Peyer's patch (tissue), 4 donors: ENCODE measurements around the gene SMIM20. TPM values are rescaled to one million over a fixed set of nuclear protein-coding genes. Genes with fewer than 3 reads are reported as not detected.
A peak's percentile ranks its signal among the peaks of the same experiment; 100 is the strongest.
"Not testable (repeated sequence)": the region's sequence is repeated elsewhere in the genome, so short reads cannot be mapped to it uniquely, and the experiment has no call there.

Source experiments
- DNase-seq, 3 donors: peaks; one replicate each; pipeline ENCODE4 v3.0.0-alpha.2; 2017 to 2019
- H3K27ac ChIP-seq, 4 donors: fragments of 200-600 bp; sonication (generic); one replicate each; pipeline ENCODE4 v1.5.1; 2016 to 2019
- H3K27me3 ChIP-seq, 2 donors: fragments of 200-600 bp; sonication (generic); one replicate each; pipeline ENCODE4 v1.5.1; 2019
- H3K36me3 ChIP-seq, 3 donors: fragments of 200-600 bp; sonication (generic); one replicate each; pipeline ENCODE4 v1.5.1; 2016 to 2019
- H3K4me1 ChIP-seq, 4 donors: fragments of 200-600 bp; sonication (generic); one replicate each; pipeline ENCODE4 v1.5.1; 2016 to 2019
- H3K4me3 ChIP-seq, 4 donors: fragments of 200-600 bp; sonication (generic); 1 replicate in 3 of 4; 2 replicates in 1 of 4; pipeline ENCODE4 v1.5.1; 2016 to 2019; ENCODE audit warnings: mild to moderate bottlenecking in 1 of 4
- H3K9me3 ChIP-seq, 4 donors: fragments of 200-600 bp; sonication (generic); one replicate each; pipeline ENCODE4 v1.5.1; 2016 to 2019; ENCODE audit warnings: mild to moderate bottlenecking in 1 of 4
- CTCF ChIP-seq, 6 experiments: fragments of 450-650 bp in 4 of 6; fragments of 200-600 bp in 2 of 6; sonication (generic) in 1 of 6; IDR thresholded peaks; one replicate each; pipeline ENCODE4 v1.5.1; 2017 to 2019; ENCODE audit warnings: antibody characterized with exemption in 6 of 6, mild to moderate bottlenecking in 3 of 6, moderate library complexity in 1 of 6
- POLR2A ChIP-seq, 2 donors: fragments of 450-650 bp; IDR thresholded peaks; one replicate each; pipeline ENCODE4 v1.5.1; 2017; ENCODE audit warnings: antibody characterized with exemption in 2 of 2, mild to moderate bottlenecking in 2 of 2, moderate library complexity in 2 of 2
- total RNA-seq, 4 donors: library from RNA; depleted of rRNA; stranded (reverse); fragments of >200 nt; gene quantifications; one replicate each; pipeline ENCODE4 v1.1.0, GENCODE V29; 2016

Gene SMIM20
- total RNA-seq, 4 donors from 2014 or later: 11.6 to 55.7 (median 31.3) TPM

DNA sequence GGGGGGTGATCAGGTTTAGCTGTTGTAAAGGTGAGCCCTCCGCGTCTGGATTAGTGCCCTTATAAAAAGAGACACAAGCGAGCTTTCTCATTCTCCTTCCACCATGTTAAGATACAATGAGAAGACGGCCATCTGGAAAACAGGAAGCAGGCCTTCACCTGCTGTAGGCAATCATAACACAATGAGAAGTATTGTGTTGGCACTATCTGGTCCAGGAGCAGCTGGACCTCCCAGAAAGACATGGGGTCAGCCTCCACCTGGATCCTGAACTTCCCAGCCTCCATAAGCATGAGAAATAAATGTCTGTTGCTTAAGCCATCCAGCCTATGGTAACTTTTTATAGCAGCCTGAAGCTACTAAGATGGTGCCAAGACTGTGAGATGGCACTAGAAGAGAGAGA, 8.6 kb upstream of the SMIM20 start:
- no peaks in the 10 kb centered on the region for H3K36me3 ChIP-seq
- H3K27ac ChIP-seq: peak overlapping the region in 2 of 4 donors; percentile 63 to 72
- no peak overlapping the region for H3K4me3 ChIP-seq
- TF ChIP-seq CTCF (IDR thresholded peaks at IDR 0.05): no peak
- TF ChIP-seq POLR2A (IDR thresholded peaks at IDR 0.05): no peak
- no peaks in the 10 kb centered on the region for H3K27me3 ChIP-seq
- H3K9me3 ChIP-seq: no peaks in the 10 kb centered on the region
- DNase-seq: no peak
- H3K4me1 ChIP-seq: peaks cover 0 to 8% (median 4%) of the 10 kb centered on the region in 4 donors

- not testable (repeated sequence) for H3K36me3 ChIP-seq, H3K9me3 ChIP-seq, H3K4me3 ChIP-seq, H3K27ac ChIP-seq, DNase-seq, H3K4me1 ChIP-seq, H3K27me3 ChIP-seq
Measured at GRCh38 chr4:25906113-25906512, 7.9 kb upstream of the SMIM20 start.

GRCh38 chr4:25908491-25908901, 5.5 kb upstream of the SMIM20 start:
- Histone ChIP-seq H3K4me1 (peaks cover 4 to 15% (median 5%) of the 10 kb centered on the region in 4 donors), H3K27me3 (no peaks in the 10 kb centered on the region), H3K4me3 (no peak overlapping the region), H3K36me3 (no peaks in the 10 kb centered on the region), H3K9me3 (no peaks in the 10 kb centered on the region), H3K27ac (no peak overlapping the region)
- DNase-seq: no peak
- no peak for TF ChIP-seq CTCF (IDR thresholded peaks at IDR 0.05)
- no peak for TF ChIP-seq POLR2A (IDR thresholded peaks at IDR 0.05)

- no peaks in the 10 kb centered on the region for H3K27me3 ChIP-seq
- TF ChIP-seq POLR2A (IDR thresholded peaks at IDR 0.05): no peak
- TF ChIP-seq CTCF (IDR thresholded peaks at IDR 0.05): no peak
- DNase-seq: no peak
Measured at GRCh38 chr4:25911356-25911755, 2.7 kb upstream of the SMIM20 start.

GRCh38 chr4:25913056-25913850, 767 bp upstream of the SMIM20 start:
- H3K9me3 ChIP-seq: no peaks in the 10 kb centered on the region
- no peaks in the 10 kb centered on the region for H3K36me3 ChIP-seq
- H3K27ac ChIP-seq: peak overlapping the region; percentile 90 to 98 (median 92)
- no peaks in the 10 kb centered on the region for H3K27me3 ChIP-seq
- H3K4me1 ChIP-seq: peaks cover 4 to 16% (median 7%) of the 10 kb centered on the region in 4 donors
- peak overlapping the region; percentile 60 to 75 (median 64) for H3K4me3 ChIP-seq
- DNase-seq: peak; percentile 67 to 87 (median 85)
- TF ChIP-seq CTCF (IDR thresholded peaks at IDR 0.05): no peak
- TF ChIP-seq POLR2A (IDR thresholded peaks at IDR 0.05): no peak

More at GRCh38 chr4:25911356-25911755, 2.7 kb upstream of the SMIM20 start:
- H3K36me3 ChIP-seq: no peaks in the 10 kb centered on the region
- peaks cover 4 to 16% (median 7%) of the 10 kb centered on the region in 4 donors for H3K4me1 ChIP-seq
- H3K4me3 ChIP-seq: no peak overlapping the region
- H3K9me3 ChIP-seq: no peaks in the 10 kb centered on the region
- H3K27ac ChIP-seq: no peak overlapping the region

DNA sequence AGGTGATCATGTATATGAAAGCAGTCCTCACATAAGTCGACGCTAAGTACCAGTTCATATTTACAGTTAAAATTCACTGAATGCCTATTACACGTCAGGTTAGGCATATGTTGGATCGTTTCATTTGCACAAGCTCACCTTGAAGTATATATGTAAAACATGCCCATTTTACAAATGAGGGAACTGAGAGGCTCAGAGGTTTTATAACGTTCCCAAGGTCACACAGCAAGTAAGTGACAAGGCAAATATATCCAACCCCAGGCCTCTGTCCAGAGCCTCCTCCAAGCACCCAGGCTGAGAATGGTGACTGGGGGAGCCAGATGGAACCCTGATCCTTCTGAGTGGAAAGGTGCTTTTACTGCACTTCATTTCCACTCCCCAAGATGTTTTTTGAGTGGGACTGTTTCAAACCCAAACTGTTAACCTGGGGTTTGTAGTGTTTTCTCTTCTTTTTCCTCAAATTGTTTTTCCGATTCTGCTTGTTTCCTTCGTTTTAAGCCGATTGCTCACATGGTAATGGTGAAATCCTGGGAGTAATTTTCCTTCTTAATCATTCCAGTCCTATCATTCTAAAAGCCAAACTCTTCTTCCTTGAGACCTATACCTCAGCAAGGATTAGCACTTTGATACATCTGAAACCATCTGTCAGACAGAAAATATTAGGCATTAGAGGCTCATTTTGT, 791 bp downstream of the SMIM20 start:
- TF ChIP-seq CTCF (IDR thresholded peaks at IDR 0.05) (no peak), POLR2A (IDR thresholded peaks at IDR 0.05) (no peak)
- Histone ChIP-seq H3K27ac (peak overlapping the region; percentile 90 to 98 (median 92)), H3K4me3 (peak overlapping the region; percentile 60 to 75 (median 64)), H3K9me3 (no peaks in the 10 kb centered on the region), H3K4me1 (peaks cover 4 to 20% (median 7%) of the 10 kb centered on the region in 4 donors), H3K36me3 (no peaks in the 10 kb centered on the region), H3K27me3 (no peaks in the 10 kb centered on the region)
- DNase-seq: no peak
